Measurements from ENCODE around the gene MTMR3.

Gene MTMR3

DNA sequence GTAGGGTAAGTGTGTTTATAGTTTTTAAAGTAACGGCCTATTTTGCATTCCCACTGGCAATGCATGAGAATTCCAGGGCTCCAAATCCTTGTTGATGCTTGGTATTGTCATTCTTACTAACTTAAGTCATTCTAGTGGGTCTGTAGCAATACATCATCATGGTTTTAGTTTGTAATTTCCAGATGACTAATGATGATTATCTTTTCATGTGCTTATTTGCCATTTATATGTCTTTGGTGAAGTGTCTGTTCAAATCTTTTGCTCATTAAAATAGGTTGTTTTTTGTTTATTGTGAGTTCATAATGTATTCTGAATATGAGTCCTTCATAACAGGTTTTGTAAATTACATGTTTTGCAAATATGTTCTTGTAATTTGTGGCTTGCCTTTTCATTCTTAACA lies 31.2 kb downstream of the MTMR3 start:
- in situ Hi-C loops (cut with MboI; ENCODE audit: low sequenced_read_pairs): no loop called here

DNA sequence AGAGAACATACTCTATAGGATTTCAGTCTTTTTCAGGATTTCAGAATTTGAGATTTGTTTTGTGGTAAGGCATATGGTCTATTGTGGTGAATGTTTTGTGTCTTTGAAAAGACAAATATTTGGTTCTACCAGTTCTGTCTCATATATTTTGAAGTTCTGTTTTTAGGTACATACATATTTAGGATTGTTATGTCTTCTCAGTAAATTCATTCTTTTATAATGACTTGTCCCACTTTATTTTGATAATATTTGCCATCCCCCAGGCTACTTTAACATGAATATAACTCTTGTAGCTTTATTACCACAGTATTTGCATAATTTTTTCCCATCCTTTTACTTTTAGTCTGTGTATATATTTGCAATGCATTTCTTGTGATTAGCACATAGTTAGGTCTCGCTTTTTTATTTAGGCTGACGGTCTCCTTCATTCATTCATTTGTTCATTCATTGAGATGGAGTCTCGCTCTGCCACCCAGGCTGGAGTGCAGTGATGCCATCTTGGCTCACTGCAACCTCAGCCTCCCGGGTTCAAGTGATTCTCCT lies 32.1 kb downstream of the MTMR3 start:
- in situ Hi-C loops (cut with MboI; ENCODE audit: low sequenced_read_pairs): no loop called here

DNA sequence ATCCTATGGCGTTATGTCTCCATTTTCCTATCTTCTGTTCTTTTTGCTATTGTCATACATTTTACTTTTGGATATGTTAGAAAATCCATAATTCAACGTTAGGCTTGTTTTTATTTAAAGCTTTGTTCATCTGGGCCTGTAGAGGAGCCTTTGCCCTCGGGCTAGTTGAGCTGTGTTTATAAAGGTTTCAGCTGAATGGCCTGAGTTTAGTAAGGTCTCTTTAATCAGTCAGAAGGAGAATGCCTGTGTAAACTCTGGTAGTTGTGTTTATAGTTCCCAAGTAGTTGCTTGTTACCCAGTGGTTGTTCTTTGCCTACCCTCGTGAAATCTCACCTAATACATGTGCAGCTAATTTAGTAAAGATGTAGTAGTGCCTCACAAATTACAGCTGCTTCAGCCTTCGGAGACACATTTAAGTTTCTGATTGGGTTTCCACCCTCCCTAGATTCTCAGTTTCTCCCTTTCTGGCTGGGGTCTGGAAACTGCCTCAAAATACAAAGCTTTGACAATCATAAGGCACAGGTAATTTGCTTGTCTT lies 33.1 kb downstream of the MTMR3 start:
- in situ Hi-C loops (cut with MboI; ENCODE audit: low sequenced_read_pairs): no loop called here

DNA sequence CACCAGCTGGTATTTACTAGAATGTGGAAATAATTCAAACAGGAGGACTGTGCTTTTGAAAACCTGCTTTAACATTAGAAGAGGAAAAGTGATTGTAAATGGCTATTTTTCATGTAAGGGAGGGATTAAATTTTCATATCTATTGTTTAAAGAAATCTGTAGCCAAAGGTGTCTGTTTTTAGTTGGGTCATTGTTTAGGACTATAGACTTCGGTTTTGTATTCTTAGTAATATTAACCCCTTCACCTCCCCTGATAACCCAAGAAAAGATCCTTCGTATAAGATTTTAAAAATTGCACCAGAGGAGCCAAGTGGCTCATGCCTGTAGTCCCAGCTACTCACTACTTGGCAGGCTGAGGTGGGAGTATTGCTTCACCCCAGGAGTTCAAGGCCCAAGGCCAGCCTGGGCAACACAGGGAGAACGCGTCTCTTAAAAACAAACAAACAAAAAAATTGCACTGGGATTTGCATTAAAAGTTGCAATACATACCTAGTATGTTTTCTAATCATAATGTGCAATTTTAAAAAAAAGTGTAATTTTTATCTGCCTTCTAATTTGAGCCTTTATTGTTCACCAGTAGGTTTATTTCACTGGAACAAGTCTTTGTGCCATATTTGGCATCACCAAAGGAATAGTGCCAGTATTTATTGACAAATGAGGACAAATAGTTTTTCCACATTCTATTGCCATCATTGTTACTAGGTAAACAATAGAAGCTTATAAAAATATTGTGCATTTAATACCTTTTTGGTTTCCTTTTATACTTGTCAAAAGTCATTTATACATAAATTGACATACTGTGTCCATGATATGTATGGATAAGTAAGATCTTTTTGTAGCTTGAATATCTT lies 34.3 kb downstream of the MTMR3 start:
- in situ Hi-C loops (cut with MboI; ENCODE audit: low sequenced_read_pairs): no loop called here

DNA sequence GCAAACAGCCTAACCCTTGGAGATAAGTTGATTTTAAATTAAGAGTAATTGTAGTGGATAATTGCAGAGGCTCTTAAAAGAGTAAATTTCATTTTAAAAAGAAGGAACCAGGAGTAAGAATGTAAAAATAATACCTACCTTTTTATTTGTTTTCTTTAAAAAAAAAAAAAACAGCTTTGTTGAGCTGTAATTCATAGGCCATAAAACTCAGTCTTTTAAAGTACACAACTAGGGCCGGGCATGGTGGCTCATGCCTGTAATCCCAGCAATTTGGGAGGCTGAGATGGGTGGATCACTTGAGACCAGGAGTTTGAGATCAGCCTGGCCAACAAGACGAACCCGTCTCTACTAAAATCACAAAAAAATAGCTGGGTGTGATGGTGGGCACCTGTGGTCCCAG lies 42.4 kb downstream of the MTMR3 start:
- in situ Hi-C loops (cut with MboI; ENCODE audit: low sequenced_read_pairs): no loop called here

DNA sequence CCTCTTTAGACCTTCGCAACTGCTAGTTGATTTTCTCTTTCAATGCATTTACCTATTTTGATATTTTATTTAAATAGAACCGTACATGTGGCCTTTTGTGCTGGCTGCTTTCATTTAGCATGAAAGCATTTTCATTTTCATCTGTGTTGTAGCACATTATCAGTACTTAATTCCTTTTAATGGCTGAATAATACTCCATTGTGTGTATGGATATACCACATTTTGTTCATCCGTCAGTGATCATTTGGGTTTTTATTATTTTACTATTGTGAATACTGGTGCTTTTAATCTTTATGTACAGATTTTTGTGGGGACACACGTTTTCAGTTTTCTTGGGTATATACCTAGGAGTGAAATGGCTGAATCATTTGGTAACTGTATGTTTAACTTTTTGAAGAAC lies 43.1 kb downstream of the MTMR3 start:
- in situ Hi-C loops (cut with MboI; ENCODE audit: low sequenced_read_pairs): no loop called here

DNA sequence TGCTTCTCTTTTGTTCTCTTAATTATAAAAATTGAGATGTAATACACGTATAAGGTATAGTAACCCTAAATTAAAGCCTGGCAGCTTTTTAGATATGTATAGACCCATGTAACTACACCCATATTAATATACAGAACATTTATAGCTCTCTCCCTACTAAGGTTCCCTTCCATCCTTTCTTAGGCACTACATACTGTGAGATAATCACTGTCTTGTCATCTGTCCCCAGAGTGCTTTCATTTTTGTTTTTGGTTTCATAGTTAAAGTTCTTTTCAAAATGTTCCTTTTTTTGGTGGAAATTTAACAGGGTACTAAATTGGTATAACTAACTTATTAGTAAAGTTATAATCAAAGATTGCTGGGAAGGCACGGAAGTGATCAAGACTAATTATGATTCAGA lies 49.2 kb downstream of the MTMR3 start:
- in situ Hi-C loops (cut with MboI; ENCODE audit: low sequenced_read_pairs): no loop called here

DNA sequence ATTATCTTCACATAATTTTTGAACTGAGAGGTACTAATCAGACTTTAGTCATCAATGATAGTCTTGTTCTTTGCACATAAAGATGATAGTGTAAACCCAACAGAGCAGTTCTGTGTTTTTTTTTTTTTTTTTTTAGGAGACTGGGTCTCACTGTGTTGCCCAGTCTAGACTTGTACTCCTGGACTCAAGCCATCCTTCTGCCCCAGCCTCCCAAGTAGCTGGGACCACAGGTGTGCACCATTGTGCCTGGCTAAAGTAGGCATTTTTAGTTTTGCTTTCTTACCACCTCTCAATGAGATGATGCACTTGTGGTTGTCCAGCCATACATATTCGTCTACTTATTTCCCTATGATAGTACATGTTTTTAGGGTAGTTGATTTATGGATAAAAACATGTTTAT lies 50.6 kb downstream of the MTMR3 start:
- in situ Hi-C loops (cut with MboI; ENCODE audit: low sequenced_read_pairs): no loop called here

DNA sequence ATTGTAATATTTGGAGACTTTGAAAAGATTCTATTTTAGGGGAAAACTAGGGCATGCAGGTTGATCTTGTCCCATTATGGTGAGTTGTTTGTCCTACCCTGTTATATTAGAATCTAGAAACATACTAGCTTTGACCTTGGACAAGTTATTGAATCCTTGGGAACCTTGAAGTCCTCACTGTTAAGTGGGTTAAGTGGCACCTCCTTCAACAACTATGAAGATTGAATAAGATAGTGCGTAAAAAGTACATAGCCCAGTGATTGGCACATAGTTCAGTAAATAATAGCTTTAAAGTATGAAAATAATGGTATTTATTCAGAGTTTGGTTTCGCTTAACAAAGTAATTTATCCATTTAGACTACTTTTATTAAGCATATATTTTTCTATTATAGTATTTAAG lies 51.6 kb downstream of the MTMR3 start:
- in situ Hi-C loops (cut with MboI; ENCODE audit: low sequenced_read_pairs): no loop called here

DNA sequence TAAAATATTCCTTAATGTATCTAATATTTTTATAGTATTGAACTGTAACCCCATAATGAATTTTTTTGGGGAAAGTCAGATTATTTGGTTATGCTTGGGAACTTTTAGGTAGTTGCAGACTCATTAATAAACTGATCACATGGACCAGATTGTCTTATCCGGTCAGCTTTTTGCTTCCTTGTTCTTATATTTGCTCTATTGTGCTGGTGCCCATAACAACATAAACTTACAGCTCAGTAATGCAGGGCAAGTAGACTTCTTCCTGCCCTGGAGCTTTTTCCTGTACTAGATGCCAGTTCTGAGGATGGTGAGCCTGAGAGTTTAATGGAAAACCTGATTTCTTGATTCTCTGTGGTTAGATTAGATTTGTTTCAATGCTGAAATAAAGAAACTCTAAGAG lies 53.2 kb downstream of the MTMR3 start:
- in situ Hi-C loops (cut with MboI; ENCODE audit: low sequenced_read_pairs): no loop called here

DNA sequence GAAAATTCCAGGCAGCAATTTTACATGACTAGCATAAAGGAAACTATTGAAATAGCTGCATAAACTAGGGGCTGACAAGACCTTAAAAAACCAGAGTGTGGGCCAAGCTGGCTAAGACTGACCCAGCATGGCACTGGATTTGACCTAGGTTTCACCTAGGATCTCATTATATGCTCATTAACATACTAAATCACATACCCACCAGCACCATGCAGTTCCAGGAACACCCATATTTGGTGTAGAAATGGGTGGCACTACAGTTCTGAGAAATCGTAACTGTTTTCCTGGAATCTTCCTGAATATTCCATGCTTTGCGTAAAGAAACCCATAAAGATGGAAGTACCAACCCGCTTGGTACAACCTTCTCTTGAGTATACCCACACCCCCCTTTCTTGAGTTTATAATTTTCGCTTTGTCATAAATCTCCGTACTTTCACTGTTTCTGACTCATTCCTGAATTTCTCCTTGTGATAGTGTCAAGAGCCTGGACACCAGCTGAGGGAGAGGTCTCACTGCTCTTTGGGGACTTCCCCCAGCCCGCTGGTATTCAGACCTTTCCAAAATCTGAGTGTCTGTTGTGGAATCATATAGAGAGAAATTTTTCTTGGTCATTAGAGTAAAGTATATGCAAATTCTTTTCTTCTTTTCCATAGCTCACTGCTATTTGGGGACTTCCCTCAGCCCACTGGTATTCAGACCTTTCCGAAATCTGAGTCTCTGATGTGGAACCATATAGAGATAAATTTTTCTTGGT lies 55.1 kb downstream of the MTMR3 start:
- in situ Hi-C loops (cut with MboI; ENCODE audit: low sequenced_read_pairs): no loop called here

DNA sequence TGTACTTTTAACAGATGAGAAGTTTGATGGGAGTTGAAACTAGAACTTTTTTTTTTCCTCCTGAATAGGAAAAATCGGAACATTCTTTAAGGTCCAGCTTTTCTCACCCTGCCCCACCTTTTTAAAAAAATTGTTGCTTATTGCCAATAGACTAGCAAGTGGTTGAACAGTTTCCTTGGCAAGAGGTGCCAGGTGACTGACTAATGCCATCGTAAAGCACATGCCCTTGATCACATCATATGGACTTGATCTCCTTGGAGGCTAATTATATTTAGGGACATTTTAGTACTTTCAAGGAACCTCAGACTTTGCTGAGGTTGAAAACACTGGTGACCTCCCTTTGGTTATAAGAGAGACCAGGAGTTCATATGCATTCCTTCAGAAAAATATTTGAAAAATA lies 57.6 kb downstream of the MTMR3 start:
- in situ Hi-C loops (cut with MboI; ENCODE audit: low sequenced_read_pairs): no loop called here

DNA sequence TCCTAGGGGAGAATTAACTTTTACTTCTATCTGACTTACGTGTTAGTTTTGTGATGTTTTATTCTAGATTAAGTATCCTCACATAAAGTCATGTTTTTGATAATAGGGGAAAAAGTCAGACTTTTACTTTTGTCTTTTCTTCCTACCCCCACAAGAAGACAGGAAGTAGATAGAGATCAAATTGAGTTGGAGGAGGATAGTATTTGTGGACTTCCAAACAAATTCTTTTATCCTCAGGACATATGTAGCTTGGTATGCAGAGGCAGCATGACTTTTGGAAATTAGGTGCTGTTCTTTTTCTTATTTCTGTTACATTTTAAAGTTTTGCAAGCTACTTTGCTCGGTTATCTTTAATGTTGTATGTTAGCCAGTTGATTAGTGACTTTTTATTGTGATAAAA lies 61.4 kb downstream of the MTMR3 start:
- in situ Hi-C loops (cut with MboI; ENCODE audit: low sequenced_read_pairs): no loop called here

DNA sequence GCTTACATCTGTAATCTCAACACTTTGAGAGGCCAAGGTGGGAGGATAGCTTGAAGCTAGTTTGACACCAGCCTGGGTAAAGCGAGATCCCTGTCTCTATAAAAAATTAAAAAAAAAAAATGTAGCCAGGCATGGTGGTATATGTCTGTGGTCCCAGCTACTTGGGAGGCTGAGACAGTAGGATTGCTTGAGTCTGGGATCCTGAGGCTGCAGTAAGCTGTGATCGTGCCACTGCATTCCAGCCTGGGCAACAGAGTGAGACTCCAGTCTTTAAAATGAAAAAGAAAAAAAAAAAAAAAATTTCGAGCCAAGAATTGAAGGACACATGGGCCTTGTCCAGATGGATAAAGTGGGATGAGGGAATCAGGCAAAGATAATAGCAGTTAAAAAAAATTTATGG lies 62.5 kb downstream of the MTMR3 start:
- in situ Hi-C loops (cut with MboI; ENCODE audit: low sequenced_read_pairs): no loop called here

DNA sequence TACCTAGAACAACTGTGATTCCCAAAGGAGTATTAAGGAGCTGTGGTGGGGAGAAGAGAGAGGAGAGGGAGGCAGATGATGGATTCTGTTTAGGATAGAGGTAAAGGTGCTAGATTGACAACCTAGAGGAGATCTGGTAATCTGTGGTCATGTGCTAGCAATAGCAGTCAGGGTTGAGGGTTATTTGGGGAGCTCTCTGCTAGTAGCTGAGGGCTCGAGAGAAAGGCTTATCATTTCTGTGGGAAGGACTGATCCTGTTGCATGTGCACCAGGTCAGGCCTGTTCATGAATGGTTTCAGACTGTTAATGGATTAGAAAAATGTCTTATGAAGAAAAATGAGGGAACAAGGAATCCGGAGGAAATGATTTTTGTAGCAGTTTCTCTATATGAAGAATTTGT lies 63.2 kb downstream of the MTMR3 start:
- in situ Hi-C loops (cut with MboI; ENCODE audit: low sequenced_read_pairs): no loop called here

DNA sequence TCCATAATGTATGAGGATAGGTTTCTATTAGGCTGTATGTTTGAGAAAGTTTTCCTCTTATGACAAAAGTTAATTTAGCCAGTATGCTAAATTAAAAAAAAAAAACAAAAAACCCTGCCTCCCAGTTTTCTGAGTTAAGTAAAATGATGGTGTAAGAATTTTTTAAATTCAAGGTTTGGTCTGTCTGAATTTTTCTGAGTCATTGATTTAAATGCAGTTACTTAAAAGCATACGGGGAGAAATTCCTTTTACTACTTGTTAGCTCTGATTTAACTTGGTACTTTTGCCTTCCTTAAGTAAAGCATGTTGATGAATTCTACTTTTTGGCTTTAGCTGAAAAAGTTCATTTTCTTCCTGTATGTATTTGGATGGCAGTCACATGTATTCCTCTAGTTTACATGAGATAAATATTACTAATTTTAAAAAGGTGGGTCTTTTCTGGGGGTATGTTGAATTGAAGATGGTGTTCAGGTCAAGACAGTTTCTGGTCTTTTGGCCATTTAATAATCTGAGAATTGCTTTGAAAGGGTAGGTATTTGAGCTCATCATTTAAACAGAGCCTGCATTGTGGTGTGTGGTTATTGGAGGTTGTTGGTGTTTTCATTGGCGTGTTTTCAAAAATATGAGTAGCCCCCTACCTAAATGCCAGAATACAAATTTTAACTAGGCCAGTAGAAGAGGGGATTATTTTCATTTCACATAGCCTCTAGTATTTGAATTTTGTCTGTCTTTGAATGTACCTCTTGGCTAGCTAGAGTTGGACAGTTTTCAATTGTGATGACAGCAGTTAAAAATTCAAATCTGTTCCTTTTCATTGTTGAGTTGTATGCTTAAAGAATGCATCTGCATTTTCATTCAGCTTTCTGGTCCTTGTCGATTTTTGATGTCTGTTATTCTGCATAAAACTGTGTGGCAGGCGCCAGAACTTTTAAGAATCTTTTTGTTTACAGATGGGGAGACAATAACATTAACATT lies 64.7 kb downstream of the MTMR3 start:
- in situ Hi-C loops (cut with MboI; ENCODE audit: low sequenced_read_pairs): no loop called here

DNA sequence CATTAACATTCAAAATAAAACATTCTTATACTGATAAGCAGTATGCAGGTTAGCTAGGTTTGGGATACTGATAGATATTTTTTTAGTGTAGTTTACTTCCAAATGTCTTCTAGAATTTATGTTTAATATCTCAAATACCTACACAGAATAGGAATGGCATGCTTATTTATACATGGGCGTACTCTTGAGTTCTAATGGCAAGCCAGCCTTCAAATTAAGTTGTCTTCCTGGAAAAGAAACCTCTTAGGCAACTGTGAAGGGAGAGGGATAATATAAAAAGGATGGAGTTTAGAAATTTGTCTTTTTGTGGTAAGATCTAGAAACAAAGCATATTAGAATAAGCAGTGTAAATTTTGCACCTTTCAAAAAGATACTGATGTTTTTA lies 65.4 kb downstream of the MTMR3 start:
- in situ Hi-C loops (cut with MboI; ENCODE audit: low sequenced_read_pairs): no loop called here

DNA sequence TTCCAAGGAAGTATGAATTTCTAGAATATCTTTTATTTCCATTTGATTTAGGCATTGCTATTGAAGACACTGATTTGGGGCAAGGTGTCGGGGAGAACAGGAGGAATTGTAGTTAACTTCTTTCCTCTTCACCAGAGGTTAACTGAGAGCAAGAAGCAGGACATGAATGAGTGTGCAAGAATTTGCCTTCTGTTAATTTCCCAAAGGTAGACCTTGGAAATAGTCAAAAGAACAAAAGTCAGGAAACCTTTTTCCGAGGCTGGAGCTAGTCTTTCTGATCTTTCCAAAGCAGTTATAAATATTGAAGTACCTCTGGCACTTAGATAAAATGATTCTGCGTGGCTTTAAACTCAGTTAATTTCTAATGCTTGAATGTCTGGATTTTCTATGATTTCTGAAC lies 66.9 kb downstream of the MTMR3 start:
- in situ Hi-C loops (cut with MboI; ENCODE audit: low sequenced_read_pairs): no loop called here

DNA sequence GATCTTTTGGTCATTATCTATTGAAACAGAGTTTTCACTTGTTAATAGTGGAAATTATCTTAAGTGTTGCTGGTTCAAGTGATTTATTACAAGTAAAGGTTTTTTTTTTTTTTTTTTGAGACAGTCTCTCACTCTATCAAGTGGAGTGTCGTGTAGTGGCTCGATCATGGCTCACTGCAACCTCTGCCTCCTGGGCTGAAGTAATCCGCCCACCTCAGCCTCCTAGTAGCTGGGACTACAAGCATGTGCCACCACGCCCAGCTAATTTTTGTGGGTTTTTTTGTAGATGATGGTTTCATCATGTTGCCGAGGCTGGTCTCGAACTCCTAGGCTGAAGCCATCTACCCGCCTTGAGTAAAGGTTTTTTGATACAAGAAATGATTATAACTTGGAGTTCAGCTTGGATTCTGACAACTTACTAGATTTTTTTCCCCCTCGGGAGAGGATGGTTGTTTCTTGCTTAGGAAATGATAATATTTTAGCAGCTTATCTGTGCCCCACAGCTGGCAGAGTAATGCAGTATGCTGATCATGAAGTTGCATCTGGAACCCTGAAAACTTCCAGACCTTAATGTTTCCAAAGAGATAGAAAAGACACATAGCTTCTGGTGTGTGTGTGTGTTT lies 68.9 kb downstream of the MTMR3 start:
- in situ Hi-C loops (cut with MboI; ENCODE audit: low sequenced_read_pairs): no loop called here

DNA sequence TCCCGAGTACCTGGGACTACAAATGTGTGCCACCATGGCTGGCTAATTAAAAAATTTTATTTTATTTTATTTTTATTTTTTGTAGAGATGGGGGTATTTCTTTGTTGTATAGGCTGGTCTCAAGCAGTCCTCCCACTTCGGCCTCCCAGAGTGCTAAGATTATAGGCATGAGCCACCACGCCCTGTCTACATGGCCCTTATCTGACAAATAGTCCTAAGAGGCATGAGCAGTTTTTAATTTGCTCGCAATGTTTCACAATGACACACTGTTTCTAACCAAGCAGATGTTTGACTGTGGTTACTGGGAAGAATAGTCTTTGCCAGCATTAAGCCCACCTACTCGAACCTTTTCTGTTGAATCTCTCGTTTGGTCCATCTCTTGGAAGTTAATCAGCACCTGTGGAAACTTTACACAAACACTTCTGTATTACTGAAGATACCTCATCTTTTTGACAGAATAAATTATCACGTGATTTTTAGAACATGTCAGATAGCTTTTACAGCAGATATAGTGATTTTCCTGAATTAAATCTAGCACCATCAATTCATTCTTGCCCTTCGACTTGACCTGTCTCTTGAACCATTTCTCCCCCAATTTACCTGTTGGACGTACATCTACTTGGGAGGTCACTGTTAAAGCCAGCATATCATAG lies 71.4 kb downstream of the MTMR3 start:
- in situ Hi-C loops (cut with MboI; ENCODE audit: low sequenced_read_pairs): no loop called here
